Measurements from ENCODE around the gene MCC.

GRCh38 chr5:113181853-113182490 lies 306.3 kb downstream of the MCC start:
- TF ChIP-seq CTCF (IDR thresholded peaks at IDR 0.05) (no peak), NR2C2 (CRISPR knock-in tag; IDR thresholded peaks at IDR 0.05) (no peak), TP53 (CRISPR knock-in tag; IDR thresholded peaks at IDR 0.05) (no peak), SMAD3 (CRISPR knock-in tag; IDR thresholded peaks at IDR 0.05; ENCODE audit: borderline replicate concordance) (no peak), SP1 (CRISPR knock-in tag; conservative IDR thresholded peaks at IDR 0.05) (no peak), MXD4 (CRISPR knock-in tag; IDR thresholded peaks at IDR 0.05; ENCODE audit: borderline replicate concordance) (no peak), TEAD4 (CRISPR knock-in tag; IDR thresholded peaks at IDR 0.05) (no peak), E2F1 (CRISPR knock-in tag; IDR thresholded peaks at IDR 0.05) (no peak), KAT7 (CRISPR knock-in tag; IDR thresholded peaks at IDR 0.05; ENCODE audit: borderline replicate concordance) (no peak), FOXP1 (CRISPR knock-in tag; IDR thresholded peaks at IDR 0.05; ENCODE audit: borderline replicate concordance) (no peak)
- TF ChIP-seq, protein P1, sequence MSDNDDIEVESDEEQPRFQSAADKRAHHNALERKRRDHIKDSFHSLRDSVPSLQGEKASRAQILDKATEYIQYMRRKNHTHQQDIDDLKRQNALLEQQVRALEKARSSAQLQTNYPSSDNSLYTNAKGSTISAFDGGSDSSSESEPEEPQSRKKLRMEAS (CRISPR knock-in tag; IDR thresholded peaks at IDR 0.05), result no peak
- TF ChIP-seq, protein P2, sequence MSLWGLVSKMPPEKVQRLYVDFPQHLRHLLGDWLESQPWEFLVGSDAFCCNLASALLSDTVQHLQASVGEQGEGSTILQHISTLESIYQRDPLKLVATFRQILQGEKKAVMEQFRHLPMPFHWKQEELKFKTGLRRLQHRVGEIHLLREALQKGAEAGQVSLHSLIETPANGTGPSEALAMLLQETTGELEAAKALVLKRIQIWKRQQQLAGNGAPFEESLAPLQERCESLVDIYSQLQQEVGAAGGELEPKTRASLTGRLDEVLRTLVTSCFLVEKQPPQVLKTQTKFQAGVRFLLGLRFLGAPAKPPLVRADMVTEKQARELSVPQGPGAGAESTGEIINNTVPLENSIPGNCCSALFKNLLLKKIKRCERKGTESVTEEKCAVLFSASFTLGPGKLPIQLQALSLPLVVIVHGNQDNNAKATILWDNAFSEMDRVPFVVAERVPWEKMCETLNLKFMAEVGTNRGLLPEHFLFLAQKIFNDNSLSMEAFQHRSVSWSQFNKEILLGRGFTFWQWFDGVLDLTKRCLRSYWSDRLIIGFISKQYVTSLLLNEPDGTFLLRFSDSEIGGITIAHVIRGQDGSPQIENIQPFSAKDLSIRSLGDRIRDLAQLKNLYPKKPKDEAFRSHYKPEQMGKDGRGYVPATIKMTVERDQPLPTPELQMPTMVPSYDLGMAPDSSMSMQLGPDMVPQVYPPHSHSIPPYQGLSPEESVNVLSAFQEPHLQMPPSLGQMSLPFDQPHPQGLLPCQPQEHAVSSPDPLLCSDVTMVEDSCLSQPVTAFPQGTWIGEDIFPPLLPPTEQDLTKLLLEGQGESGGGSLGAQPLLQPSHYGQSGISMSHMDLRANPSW (CRISPR knock-in tag; conservative IDR thresholded peaks at IDR 0.05; ENCODE audit: low read depth), result no peak
- TF ChIP-seq, protein P3, sequence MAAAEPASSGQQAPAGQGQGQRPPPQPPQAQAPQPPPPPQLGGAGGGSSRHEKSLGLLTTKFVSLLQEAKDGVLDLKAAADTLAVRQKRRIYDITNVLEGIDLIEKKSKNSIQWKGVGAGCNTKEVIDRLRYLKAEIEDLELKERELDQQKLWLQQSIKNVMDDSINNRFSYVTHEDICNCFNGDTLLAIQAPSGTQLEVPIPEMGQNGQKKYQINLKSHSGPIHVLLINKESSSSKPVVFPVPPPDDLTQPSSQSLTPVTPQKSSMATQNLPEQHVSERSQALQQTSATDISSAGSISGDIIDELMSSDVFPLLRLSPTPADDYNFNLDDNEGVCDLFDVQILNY (CRISPR knock-in tag; IDR thresholded peaks at IDR 0.05), result no peak
- TF ChIP-seq, protein P4, sequence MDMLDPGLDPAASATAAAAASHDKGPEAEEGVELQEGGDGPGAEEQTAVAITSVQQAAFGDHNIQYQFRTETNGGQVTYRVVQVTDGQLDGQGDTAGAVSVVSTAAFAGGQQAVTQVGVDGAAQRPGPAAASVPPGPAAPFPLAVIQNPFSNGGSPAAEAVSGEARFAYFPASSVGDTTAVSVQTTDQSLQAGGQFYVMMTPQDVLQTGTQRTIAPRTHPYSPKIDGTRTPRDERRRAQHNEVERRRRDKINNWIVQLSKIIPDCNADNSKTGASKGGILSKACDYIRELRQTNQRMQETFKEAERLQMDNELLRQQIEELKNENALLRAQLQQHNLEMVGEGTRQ (CRISPR knock-in tag; IDR thresholded peaks at IDR 0.05), result no peak
